A673 (cell line): Measurements from ENCODE around the gene LAPTM4A. TPM values are rescaled to one million over a fixed set of nuclear protein-coding genes. Genes with fewer than 3 reads are reported as not detected.

Source experiments
- BruUV-seq: library from RNA; stranded (reverse); fragments of 400-500 nt; replicated peaks from 2 replicates; lab custom pipeline; 2021; lab: Mats Ljungman, UMichigan
- CTCF ChIA-PET: fragments of 300-600 bp; sonication (Branson Sonifier 250); formaldehyde crosslinking; loops from one replicate; lab custom pipeline; 2022; ENCODE audit warnings: antibody characterized with exemption; lab: Charles Lee
- POLR2A ChIA-PET: fragments of 300-600 bp; sonication (Branson Sonifier 250); formaldehyde crosslinking; loops from one replicate; lab custom pipeline; 2022; ENCODE audit warnings: antibody characterized with exemption; ENCODE audit not compliant: low non-redundant PET; lab: Charles Lee
- DNase-seq: peaks from one replicate; pipeline ENCODE4 v3.0.0-alpha.2; 2015; ENCODE audit warnings: low spot score
- H3K27ac ChIP-seq: fragments of 200-600 bp; sonication (generic); 2 replicates; pipeline ENCODE4 v1.5.1; 2016; ENCODE audit warnings: mixed run types, low read depth, mild to moderate bottlenecking, mixed read lengths, antibody characterized with exemption, low read length; ENCODE audit not compliant: poor library complexity, severe bottlenecking
- H3K27me3 ChIP-seq: fragments of 200-600 bp; sonication (generic); replicated peaks from 2 replicates; pipeline ENCODE4 v1.6.1; 2017; ENCODE audit warnings: mixed run types, low read depth, mild to moderate bottlenecking, mixed read lengths, antibody characterized with exemption, low read length; ENCODE audit not compliant: insufficient read depth, poor library complexity
- H3K36me3 ChIP-seq: fragments of 200-600 bp; sonication (generic); 2 replicates; pipeline ENCODE4 v1.6.1; 2016; ENCODE audit warnings: mixed run types, mild to moderate bottlenecking, mixed read lengths, antibody characterized with exemption, low read length; ENCODE audit not compliant: insufficient read depth, poor library complexity, severe bottlenecking
- H3K4me1 ChIP-seq: fragments of 200-600 bp; sonication (generic); 2 replicates; pipeline ENCODE4 v1.6.1; 2017; ENCODE audit warnings: mixed run types, mild to moderate bottlenecking, mixed read lengths, antibody characterized with exemption, low read length; ENCODE audit not compliant: insufficient read depth, poor library complexity, severe bottlenecking
- H3K4me3 ChIP-seq: fragments of 200-600 bp; sonication (generic); 2 replicates; pipeline ENCODE4 v1.5.1; 2016; ENCODE audit warnings: low read depth, mixed run types, mild to moderate bottlenecking, mixed read lengths, low read length; ENCODE audit not compliant: poor library complexity, severe bottlenecking
- H3K9me3 ChIP-seq: fragments of 200-600 bp; sonication (generic); 2 replicates; pipeline ENCODE4 v1.6.1; 2016; ENCODE audit warnings: mixed run types, low read depth, mild to moderate bottlenecking, mixed read lengths, antibody characterized with exemption, low read length; ENCODE audit not compliant: poor library complexity, severe bottlenecking
- EZH2 ChIP-seq: fragments of 200-600 bp; sonication (generic); IDR thresholded peaks from 2 replicates; pipeline ENCODE4 v1.6.1; 2017; ENCODE audit warnings: borderline replicate concordance, low read depth, mild to moderate bottlenecking, mixed read lengths, antibody characterized with exemption, low read length; ENCODE audit not compliant: poor library complexity, severe bottlenecking
- intact Hi-C: fragments of 100-400 bp; cut with micrococcal nuclease; formaldehyde crosslinking; loops from one replicate; pipeline ENCODE4 v1.10.0; 2022; ENCODE audit not compliant: unreplicated experiment
- total RNA-seq: library from RNA; stranded (reverse); gene quantifications from 2 replicates; pipeline ENCODE4 v1.2.3, GENCODE V29; 2021
- TF ChIP-seq, protein P1 (sequence below): fragments of 300-800, 200-600 bp; sonication (generic); conservative IDR thresholded peaks from 2 replicates; pipeline ENCODE4 v1.5.1; 2017; ENCODE audit warnings: low read depth, mild to moderate bottlenecking, antibody characterized with exemption, low read length, moderate library complexity, mixed read lengths

LAPTM4A gene
- total RNA-seq, 1 experiment from 2014 or later: 158 TPM

DNA sequence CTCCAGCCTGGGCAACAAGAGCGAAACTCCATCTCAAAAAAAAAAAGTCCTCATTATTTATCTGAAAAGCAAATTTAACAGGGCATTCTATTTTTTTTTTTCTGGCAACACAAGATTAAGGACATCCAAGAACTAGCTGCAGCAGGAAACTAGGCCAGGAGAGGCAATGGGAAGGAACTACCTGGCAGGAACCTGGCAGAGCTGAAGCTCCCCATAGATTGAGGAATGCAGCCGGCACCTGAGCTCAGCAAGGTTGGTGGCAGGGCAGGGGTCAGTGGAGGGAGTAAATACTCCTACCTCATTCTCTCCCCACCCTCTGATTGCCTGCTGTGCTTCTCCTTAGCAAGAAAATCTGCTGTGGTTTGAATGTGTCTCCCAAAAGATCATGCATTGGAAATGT, 30.4 kb upstream of the LAPTM4A start:
- ChIA-PET POLR2A (no interaction called here), CTCF (no interaction called here)
- no TSS peak for BruUV-seq
- intact Hi-C loops: no loop called here
- Histone ChIP-seq H3K36me3 (no peaks in the 10 kb centered on the region), H3K4me3 (no peak overlapping the region), H3K4me1 (peaks cover 7% of the 10 kb centered on the region), H3K27me3 (no peaks in the 10 kb centered on the region), H3K9me3 (no peaks in the 10 kb centered on the region), H3K27ac (no peak overlapping the region)
- no peak for TF ChIP-seq EZH2
- TF ChIP-seq, protein P1, sequence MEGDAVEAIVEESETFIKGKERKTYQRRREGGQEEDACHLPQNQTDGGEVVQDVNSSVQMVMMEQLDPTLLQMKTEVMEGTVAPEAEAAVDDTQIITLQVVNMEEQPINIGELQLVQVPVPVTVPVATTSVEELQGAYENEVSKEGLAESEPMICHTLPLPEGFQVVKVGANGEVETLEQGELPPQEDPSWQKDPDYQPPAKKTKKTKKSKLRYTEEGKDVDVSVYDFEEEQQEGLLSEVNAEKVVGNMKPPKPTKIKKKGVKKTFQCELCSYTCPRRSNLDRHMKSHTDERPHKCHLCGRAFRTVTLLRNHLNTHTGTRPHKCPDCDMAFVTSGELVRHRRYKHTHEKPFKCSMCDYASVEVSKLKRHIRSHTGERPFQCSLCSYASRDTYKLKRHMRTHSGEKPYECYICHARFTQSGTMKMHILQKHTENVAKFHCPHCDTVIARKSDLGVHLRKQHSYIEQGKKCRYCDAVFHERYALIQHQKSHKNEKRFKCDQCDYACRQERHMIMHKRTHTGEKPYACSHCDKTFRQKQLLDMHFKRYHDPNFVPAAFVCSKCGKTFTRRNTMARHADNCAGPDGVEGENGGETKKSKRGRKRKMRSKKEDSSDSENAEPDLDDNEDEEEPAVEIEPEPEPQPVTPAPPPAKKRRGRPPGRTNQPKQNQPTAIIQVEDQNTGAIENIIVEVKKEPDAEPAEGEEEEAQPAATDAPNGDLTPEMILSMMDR: no peak
- no peak for DNase-seq

DNA sequence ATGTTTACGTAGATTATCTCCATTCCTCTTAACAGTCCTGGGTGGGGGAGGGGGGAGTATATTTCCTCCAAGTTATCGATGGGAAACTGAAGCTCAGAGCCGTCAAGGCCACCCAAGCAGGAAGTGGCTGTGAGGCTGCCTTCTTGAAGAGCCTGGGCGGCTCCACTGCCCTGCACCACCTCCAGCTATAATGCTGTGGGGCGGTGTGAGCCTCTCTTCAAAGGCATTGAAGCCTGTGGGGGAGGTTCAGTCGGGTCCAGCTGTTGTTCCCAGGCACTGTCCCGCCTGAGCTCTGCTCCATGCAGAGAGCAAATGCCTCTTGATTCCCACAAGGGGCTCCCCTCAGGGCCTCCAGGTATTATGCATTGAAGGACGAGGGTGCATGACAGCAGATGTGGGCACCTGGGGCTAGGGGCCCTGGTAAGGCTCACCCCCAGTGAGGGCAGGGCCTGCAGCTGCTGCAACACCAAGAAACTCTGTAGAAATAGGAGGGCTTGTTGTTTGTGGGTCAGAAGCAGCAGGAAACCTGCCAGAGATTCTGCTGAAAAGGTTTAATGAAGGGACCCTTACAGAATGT, 29.5 kb upstream of the LAPTM4A start:
- CTCF ChIA-PET: no interaction called here
- intact Hi-C loops: no loop called here
- no peak overlapping the region for H3K27ac ChIP-seq
- H3K4me1 ChIP-seq: peaks cover 7% of the 10 kb centered on the region
- no peak for TF ChIP-seq EZH2
- TF ChIP-seq, protein P1: no peak
- no TSS peak for BruUV-seq
- DNase-seq: no peak
- H3K27me3 ChIP-seq: no peaks in the 10 kb centered on the region
- no peak overlapping the region for H3K4me3 ChIP-seq
- H3K36me3 ChIP-seq: no peaks in the 10 kb centered on the region
- no peaks in the 10 kb centered on the region for H3K9me3 ChIP-seq
- POLR2A ChIA-PET: no interaction called here

DNA sequence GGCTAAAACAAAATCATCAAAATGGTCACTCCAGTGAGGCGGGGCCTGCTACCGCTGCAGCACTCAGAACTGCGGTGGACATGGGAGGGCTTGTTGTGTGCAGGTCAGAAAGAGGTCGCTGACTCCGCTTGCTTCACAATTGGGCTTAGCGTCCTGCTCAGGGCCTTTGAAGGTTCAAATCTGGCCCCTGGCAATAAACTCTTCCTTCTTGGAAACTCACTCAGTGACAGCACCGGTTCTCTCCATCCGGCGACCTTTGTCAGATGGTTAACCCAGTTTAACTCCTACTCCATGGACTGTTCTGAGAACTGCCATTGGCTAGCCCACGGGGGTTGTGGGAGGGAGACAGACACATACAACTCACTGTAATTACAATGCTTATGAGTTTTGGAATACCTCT, 29.0 kb upstream of the LAPTM4A start:
- Histone ChIP-seq H3K4me1 (peaks cover 7% of the 10 kb centered on the region), H3K4me3 (no peak overlapping the region), H3K27me3 (no peaks in the 10 kb centered on the region), H3K9me3 (no peaks in the 10 kb centered on the region), H3K36me3 (no peaks in the 10 kb centered on the region), H3K27ac (no peak overlapping the region)
- TF ChIP-seq EZH2: no peak
- TF ChIP-seq, protein P1: no peak
- BruUV-seq: no TSS peak
- CTCF ChIA-PET: no interaction called here
- POLR2A ChIA-PET: no interaction called here
- DNase-seq: no peak
- intact Hi-C loops: no loop called here
